Measurements from ENCODE around the gene ELK4.

DNA sequence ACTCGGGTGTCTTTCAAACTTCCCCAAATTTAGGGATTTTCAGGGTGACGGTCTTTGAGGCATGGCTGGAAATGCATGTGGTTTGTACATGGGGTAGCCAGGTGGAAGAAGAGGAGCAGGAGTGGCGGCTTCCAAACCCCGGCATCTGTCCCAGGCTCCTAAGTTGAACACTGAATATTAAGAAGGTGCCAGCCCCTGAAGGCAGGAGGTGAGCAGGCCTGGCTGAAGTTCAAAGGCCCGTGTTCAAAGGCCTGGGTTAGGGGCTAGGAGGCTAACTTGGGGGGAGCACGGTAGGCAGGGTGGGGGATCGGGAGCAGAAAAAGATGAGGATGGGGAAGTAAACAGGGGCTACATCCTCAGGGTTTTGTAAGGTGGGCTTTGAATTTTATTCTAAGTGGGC lies 42.8 kb downstream of the ELK4 start:
- TF ChIP-seq, protein P1, sequence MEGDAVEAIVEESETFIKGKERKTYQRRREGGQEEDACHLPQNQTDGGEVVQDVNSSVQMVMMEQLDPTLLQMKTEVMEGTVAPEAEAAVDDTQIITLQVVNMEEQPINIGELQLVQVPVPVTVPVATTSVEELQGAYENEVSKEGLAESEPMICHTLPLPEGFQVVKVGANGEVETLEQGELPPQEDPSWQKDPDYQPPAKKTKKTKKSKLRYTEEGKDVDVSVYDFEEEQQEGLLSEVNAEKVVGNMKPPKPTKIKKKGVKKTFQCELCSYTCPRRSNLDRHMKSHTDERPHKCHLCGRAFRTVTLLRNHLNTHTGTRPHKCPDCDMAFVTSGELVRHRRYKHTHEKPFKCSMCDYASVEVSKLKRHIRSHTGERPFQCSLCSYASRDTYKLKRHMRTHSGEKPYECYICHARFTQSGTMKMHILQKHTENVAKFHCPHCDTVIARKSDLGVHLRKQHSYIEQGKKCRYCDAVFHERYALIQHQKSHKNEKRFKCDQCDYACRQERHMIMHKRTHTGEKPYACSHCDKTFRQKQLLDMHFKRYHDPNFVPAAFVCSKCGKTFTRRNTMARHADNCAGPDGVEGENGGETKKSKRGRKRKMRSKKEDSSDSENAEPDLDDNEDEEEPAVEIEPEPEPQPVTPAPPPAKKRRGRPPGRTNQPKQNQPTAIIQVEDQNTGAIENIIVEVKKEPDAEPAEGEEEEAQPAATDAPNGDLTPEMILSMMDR (IDR thresholded peaks at IDR 0.05) = no peak
- no peak for TF ChIP-seq POLR2A (IDR thresholded peaks at IDR 0.05)

Data from ovary (tissue), 3 donors.